WI38 (cell line): Measurements from ENCODE around the gene C20orf96.

Experiments used
- H3K4me3 ChIP-seq: 2 replicates; pipeline ENCODE4 v1.5.1; 2011; ENCODE audit warnings: low read depth, mild to moderate bottlenecking, control low read depth, low read length
- CTCF ChIP-seq: IDR thresholded peaks from 2 replicates; pipeline ENCODE4 v1.5.1; 2012; ENCODE audit warnings: low read depth, mild to moderate bottlenecking, control low read depth, low read length

The C20orf96 gene

GRCh38 chr20:300345-300990, 9.9 kb upstream of the C20orf96 start:
- H3K4me3 ChIP-seq, result peak overlapping the region; percentile 92
- TF ChIP-seq CTCF, result no peak

GRCh38 chr20:298776-299391, 8.3 kb upstream of the C20orf96 start:
- TF ChIP-seq CTCF, result no peak
- H3K4me3 ChIP-seq, result peak overlapping the region; percentile 92

GRCh38 chr20:297925-298775, 7.6 kb upstream of the C20orf96 start:
- peak overlapping the region; percentile 92 for H3K4me3 ChIP-seq
- TF ChIP-seq CTCF, result no peak

GRCh38 chr20:297098-297924, 6.8 kb upstream of the C20orf96 start, which contains the start of gene ZCCHC3:
ZCCHC3 (plus strand) TSS chr20:297570; CDS start chr20:297587, 17 bp downstream.
- peak within 1 kb of the TSS; percentile 92 for H3K4me3 ChIP-seq
- TF ChIP-seq CTCF, result no peak

- no peak for TF ChIP-seq CTCF
- no peak overlapping the region for H3K4me3 ChIP-seq
Measured at GRCh38 chr20:295804-296203, 5.3 kb upstream of the C20orf96 start.

- no peak overlapping the region for H3K4me3 ChIP-seq
- no peak for TF ChIP-seq CTCF
Measured at GRCh38 chr20:294602-295001, 4.1 kb upstream of the C20orf96 start.
